ENCODE data around the gene DOCK6.

DOCK6 gene

GRCh38 chr19:11227195-11227886 lies 35.0 kb downstream of the DOCK6 start:
- H3K4me3 ChIP-seq (ENCODE audit: low read length) = no peak overlapping the region
- peak; percentile 2 for TF ChIP-seq CTCF (IDR thresholded peaks at IDR 0.05; ENCODE audit: insufficient read depth, low read depth, low read length, missing control alignments)
- peak; percentile 43 for DNase-seq (ENCODE audit: low read depth)

- TF ChIP-seq CTCF (IDR thresholded peaks at IDR 0.05; ENCODE audit: insufficient read depth, low read depth, low read length, missing control alignments) = no peak
- DNase-seq (ENCODE audit: low read depth) = no peak
- no peak overlapping the region for H3K4me3 ChIP-seq (ENCODE audit: low read length)
Measured at GRCh38 chr19:11226716-11227166, 35.6 kb downstream of the DOCK6 start.

- TF ChIP-seq CTCF (IDR thresholded peaks at IDR 0.05; ENCODE audit: insufficient read depth, low read depth, low read length, missing control alignments) = no peak
- no peak for DNase-seq (ENCODE audit: low read depth)
- H3K4me3 ChIP-seq (ENCODE audit: low read length) = no peak overlapping the region
Measured at GRCh38 chr19:11225815-11226214, 36.5 kb downstream of the DOCK6 start.

GRCh38 chr19:11225172-11225571 lies 37.2 kb downstream of the DOCK6 start:
- DNase-seq (ENCODE audit: low read depth) = no peak
- H3K4me3 ChIP-seq (ENCODE audit: low read length) = no peak overlapping the region
- TF ChIP-seq CTCF (IDR thresholded peaks at IDR 0.05; ENCODE audit: insufficient read depth, low read depth, low read length, missing control alignments) = no peak

GRCh38 chr19:11224429-11224828 lies 37.9 kb downstream of the DOCK6 start:
- TF ChIP-seq CTCF (IDR thresholded peaks at IDR 0.05; ENCODE audit: insufficient read depth, low read depth, low read length, missing control alignments) = no peak
- no peak for DNase-seq (ENCODE audit: low read depth)
- no peak overlapping the region for H3K4me3 ChIP-seq (ENCODE audit: low read length)

- no peak overlapping the region for H3K4me3 ChIP-seq (ENCODE audit: low read length)
- no peak for DNase-seq (ENCODE audit: low read depth)
Measured at GRCh38 chr19:11223200-11223599, 39.1 kb downstream of the DOCK6 start.

More at GRCh38 chr19:11223200-11223599, 39.1 kb downstream of the DOCK6 start:
- no peak for TF ChIP-seq CTCF (IDR thresholded peaks at IDR 0.05; ENCODE audit: insufficient read depth, low read depth, low read length, missing control alignments)
